GM20000 (cell line): Measurements from ENCODE around the gene ADGRG1.

Experiments
- DNase-seq: peaks from one replicate; pipeline ENCODE4 v3.0.0; 2012; ENCODE audit warnings: low spot score
- TF ChIP-seq, protein P1 (sequence below): IDR thresholded peaks from 2 replicates; pipeline ENCODE4 v1.5.1; 2012; ENCODE audit warnings: mild to moderate bottlenecking, control low read depth; ENCODE audit errors: extremely low read depth, missing control alignments

ADGRG1 gene

DNA sequence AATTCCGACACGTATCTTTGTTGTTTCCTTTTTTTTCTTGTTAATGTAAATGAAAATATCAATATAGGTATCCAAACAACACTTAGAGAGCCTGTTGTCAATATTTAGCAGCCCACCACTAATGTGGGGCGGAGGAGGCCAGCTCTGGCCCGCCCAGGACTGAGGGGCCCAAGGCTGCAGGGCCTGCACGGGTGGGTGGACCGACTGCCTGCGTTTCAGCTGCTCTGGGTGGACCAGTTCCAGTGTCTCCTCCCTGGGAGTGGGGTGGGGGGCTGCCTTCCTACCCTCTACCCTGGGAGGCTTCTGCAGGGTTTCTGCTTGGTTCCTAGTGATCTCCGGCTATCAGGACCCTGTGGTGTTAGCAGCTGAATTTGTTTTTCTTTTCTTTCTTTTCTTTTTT lies 15.9 kb upstream of the ADGRG1 start:
- TF ChIP-seq, protein P1, sequence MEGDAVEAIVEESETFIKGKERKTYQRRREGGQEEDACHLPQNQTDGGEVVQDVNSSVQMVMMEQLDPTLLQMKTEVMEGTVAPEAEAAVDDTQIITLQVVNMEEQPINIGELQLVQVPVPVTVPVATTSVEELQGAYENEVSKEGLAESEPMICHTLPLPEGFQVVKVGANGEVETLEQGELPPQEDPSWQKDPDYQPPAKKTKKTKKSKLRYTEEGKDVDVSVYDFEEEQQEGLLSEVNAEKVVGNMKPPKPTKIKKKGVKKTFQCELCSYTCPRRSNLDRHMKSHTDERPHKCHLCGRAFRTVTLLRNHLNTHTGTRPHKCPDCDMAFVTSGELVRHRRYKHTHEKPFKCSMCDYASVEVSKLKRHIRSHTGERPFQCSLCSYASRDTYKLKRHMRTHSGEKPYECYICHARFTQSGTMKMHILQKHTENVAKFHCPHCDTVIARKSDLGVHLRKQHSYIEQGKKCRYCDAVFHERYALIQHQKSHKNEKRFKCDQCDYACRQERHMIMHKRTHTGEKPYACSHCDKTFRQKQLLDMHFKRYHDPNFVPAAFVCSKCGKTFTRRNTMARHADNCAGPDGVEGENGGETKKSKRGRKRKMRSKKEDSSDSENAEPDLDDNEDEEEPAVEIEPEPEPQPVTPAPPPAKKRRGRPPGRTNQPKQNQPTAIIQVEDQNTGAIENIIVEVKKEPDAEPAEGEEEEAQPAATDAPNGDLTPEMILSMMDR = no peak
- DNase-seq = no peak

DNA sequence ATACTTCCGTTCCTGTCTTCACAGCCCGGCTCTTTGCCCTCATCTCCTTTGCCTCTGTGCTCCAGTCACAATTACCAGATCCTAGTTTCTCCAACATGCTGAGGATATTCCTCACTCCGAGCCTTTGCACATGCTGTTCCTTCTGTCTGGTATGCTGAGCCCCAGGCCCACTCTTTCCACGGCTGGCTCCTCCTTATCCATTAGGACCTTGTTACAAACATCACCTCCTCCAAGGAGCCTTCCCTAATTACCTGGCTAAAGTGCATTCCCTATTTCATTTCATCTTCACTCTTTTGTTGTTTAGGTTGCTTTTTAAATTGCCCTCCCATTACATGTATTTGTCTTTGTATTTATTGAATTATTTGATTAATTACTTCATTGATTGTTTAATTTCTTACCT lies 14.9 kb upstream of the ADGRG1 start:
- TF ChIP-seq, protein P1 = no peak
- DNase-seq = no peak

DNA sequence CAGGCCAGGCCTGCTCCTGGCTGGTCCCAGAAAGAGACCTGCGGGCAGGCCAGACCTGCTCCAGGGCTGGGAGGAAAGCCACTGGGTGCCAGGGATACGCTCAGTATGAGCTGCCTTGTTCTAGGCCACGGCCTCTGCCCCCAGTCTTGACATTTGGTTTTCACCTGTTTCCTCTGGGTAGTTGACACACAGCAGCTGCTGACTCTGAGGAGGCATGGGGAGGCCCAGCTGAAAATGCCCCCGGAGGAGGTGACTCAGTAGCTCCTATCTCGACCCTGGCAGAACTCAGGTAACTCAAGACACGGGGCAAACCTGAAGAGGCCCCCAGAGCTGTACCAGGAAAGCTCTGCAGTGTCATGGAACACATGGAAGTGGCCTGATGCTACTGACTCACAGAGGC lies 13.9 kb upstream of the ADGRG1 start:
- TF ChIP-seq, protein P1 = no peak
- DNase-seq = no peak

DNA sequence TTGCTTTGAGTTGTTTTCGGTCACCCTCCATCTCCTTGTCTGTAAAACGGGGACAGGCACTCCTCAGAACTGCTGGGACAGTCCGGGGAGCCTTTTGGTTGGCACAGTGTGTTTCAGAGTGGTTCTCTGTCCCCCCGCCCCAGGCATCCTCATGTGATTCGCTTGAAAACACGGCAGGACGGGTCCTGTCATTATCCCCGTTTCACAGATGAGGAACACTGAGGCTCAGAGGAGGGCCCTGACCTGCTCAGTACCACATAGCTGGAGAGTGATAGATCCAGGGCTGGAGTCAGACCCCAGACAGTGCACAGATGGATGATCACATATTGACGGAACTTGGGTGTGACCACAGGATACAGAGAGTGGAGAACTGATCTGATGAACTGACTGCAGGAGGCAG lies 13.5 kb upstream of the ADGRG1 start:
- no peak for DNase-seq
- TF ChIP-seq, protein P1 = no peak

DNA sequence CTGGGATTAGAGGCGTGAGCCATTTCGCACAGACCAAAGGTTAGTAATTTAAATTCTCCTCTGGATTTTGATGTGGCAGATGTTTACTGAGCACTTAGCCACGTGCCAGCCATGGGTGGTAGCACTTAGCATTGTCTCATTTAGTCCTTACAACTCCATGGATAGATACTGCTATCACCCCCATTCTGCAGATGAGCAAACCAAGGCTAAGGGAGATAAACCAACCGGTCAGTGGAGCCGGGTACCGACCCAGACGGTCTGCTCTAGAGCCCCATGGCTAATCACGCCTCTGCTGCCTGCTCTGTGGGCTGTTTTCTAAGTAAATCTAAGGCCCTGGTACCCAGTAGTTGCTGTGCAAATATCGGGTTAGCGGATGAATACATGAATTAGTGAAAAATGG lies 12.6 kb upstream of the ADGRG1 start:
- DNase-seq = no peak
- TF ChIP-seq, protein P1 = no peak

DNA sequence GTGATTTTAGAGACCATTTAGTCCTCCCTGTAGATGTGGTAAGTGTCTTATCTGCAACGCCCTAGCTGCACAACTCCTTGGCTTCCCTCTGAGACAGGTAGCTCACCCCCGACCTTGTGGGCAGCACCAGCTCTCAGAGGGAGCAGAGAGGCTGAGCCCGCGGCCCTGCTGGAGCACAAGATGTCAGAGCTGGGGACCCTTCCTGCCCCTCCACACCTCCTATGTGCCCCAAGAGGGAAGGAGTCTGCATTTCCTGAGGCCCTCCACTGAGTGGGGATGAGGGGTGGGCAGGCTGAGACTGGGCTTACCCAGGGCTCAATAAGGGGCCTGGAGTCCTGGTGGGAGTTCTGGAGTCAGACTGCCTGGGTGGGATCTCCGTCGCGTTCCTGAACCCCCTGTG lies 12.2 kb upstream of the ADGRG1 start:
- TF ChIP-seq, protein P1 = no peak
- no peak for DNase-seq

DNA sequence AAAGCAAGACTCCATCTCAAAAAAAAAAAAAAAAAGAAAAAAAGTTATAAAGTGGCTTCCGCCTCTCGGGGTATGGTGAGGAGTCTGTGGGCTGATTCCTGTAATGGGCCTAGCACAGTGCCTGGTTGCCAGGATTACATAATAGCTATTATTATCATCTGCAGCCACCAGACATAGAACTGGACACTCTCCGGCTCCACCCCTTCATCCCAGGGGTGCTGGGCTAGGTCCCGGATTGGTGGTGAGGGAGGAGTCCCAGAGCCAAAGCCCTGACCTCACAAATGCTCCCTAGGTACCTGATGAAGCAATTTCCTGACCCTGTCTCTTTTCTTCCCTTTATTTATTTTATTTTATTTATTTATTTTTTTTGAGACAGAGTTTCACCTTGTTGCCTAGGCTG lies 11.6 kb upstream of the ADGRG1 start:
- DNase-seq = no peak
- TF ChIP-seq, protein P1 = no peak

DNA sequence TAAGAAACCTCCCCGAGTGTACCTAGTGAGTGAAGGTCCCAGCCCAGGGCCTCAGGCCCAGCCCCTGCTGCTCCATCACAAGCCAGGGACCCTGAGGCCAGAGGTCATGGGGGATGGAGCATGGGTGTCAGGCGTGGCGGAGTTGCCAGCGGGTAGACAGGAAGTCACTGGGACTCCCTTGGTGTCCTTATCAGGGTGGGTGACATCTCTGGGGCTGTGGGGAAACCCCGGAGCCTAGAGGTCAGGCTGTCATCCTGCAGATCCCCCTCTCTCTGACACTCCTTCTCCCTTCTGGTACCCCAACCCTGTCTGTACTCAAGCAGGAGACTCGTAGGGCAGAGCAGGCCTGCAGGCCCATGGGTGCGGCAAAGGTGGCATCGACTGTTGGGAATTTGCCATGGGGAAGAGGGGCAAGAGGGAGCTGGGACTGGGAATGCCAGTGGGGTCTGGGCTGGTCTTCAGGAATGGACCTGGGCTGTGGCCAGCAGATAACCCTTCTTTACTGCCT lies 10.8 kb upstream of the ADGRG1 start:
- TF ChIP-seq, protein P1 = no peak
- DNase-seq = no peak
